Prostate gland (tissue), 2 donors: ENCODE measurements around the gene GMPPA. TPM values are rescaled to one million over a fixed set of nuclear protein-coding genes. Genes with fewer than 3 reads are reported as not detected.

Experiments used
- DNase-seq: peaks from one replicate; pipeline ENCODE4 v3.0.0-alpha.2; 2019; ENCODE audit warnings: low spot score
- H3K27ac ChIP-seq, 2 donors: fragments of 200-600 bp; sonication (generic); 2 replicates each; pipeline ENCODE4 v1.5.1; 2017 to 2019
- H3K27me3 ChIP-seq: fragments of 200-600 bp; sonication (generic); replicated peaks from 2 replicates; pipeline ENCODE4 v1.5.1; 2019; ENCODE audit not compliant: insufficient read depth
- H3K36me3 ChIP-seq, 2 donors: fragments of 200-600 bp; sonication (generic); 1 replicate in 1 of 2; 2 replicates in 1 of 2; pipeline versions ENCODE4 v1.5.1 to v1.8.1; 2017 to 2019
- H3K4me1 ChIP-seq: fragments of 200-600 bp; sonication (generic); replicated peaks from 2 replicates; pipeline ENCODE4 v1.5.1; 2019
- H3K4me3 ChIP-seq, 2 donors: fragments of 200-600 bp; sonication (generic); 2 replicates each; pipeline ENCODE4 v1.5.1; 2017 to 2019
- H3K9me3 ChIP-seq: fragments of 200-600 bp; sonication (generic); 2 replicates; pipeline ENCODE4 v1.5.1; 2017
- POLR2A ChIP-seq: fragments of 450-650 bp; IDR thresholded peaks from one replicate; pipeline ENCODE4 v1.6.1; 2016; ENCODE audit warnings: antibody characterized with exemption, mild to moderate bottlenecking
- POLR2AphosphoS5 ChIP-seq: sonication (generic); formaldehyde crosslinking; IDR thresholded peaks from one replicate; pipeline ENCODE4 v1.6.1; 2017; ENCODE audit warnings: antibody characterized with exemption
- WGBS: methylation state at CpG from one replicate; pipeline ENCODE4 v1.1.5; 2018; 5-methylcytosine and 5-hydroxymethylcytosine counted together
- intact Hi-C: fragments of 100-400 bp; cut with DNase I; formaldehyde crosslinking; loops from one replicate; pipeline ENCODE4 v1.14.2; 2022
- total RNA-seq, 2 donors: library from RNA; depleted of rRNA; stranded (reverse); fragments of >200 nt; gene quantifications; one replicate each; pipeline ENCODE4 v1.1.0, GENCODE V29; 2016
- TF ChIP-seq, protein P1 (sequence below), 4 experiments: fragments of 200-600 bp in 2 of 4; fragments of 450-650 bp in 2 of 4; sonication (generic) in 2 of 4; IDR thresholded peaks; 1 replicate in 3 of 4; 2 replicates in 1 of 4; pipeline ENCODE4 v1.5.1; 2016 to 2019; ENCODE audit warnings: antibody characterized with exemption in 4 of 4, mild to moderate bottlenecking in 2 of 4, moderate library complexity in 2 of 4

Gene GMPPA
- total RNA-seq, 2 donors from 2014 or later, result 41.2 to 53.8 TPM

DNA sequence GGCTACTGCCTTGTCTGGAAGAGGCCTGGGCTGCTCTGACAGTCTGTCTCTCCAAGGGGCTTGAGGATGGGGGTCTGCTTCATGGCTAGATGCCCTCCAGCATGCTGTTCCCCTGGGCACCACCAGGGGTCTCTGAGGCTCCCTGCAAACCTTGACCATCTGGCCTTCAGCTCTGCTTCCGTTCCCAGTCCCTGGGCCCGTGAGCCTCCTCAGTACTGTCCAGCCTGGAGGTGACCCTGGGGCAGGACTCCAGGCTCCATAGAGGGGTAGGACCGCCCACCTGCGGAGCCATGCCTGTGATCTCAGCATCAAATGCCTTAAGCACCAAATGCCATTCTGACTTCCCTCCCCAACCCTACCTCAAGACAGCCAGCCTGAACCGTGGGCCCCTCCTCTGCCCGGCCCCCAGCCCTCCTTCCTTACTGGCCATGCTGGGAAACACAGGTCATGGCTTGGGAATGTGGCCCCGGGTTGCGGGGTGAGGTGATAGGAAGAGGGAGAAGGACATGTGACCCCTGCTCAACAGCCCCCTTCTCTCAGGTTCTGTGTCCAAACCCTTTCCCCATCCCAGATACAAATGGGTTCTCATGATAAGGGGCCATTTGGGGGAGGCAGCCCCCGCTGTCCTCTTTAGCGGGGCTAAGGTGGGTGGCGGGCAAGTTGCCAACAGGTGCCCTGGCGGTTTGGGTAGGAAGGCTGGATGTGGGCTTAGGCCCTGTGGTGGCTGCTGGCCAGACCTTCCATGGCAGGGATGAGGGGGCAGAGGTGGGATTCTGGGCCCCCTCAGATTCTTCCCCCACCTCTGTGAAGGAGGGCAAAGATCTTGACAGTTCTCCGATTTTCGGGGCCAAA is 39.0 kb upstream of the GMPPA start:
- DNase-seq, result peak; percentile 31
- 47% methylated on average over 13 of the region's 14 CpGs for WGBS
- H3K27ac ChIP-seq, result peak overlapping the region; percentile 54 to 65

DNA sequence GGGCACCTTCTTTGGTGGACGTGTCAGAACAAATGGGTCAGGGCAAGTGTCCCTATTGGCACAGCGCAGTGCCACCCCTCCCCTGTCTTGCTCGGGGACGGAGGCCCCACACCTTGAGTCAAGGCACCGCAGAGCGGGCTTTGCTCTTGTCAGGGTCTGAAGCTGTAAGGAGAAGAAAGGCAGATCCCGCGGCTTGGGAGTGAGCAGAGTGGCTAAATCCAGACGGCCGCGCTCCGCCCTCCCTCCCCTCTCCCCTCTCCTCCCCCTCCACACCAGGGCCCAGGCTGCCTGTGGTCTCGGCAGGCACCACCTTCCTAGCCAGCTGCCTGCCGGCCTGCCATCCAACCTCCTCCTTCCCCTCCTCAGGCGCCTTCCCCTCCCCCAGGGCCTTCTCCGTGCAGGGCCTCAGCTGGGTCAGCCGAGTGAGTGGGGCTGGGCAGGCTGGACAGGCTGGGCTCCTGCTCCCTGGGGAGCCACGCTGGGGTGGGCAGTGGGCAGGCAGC is 38.2 kb upstream of the GMPPA start:
- no peaks in the 10 kb centered on the region for H3K36me3 ChIP-seq
- no peak overlapping the region for H3K4me3 ChIP-seq
- TF ChIP-seq POLR2AphosphoS5 (no peak), POLR2A (peak; percentile 13)
- TF ChIP-seq, protein P1, sequence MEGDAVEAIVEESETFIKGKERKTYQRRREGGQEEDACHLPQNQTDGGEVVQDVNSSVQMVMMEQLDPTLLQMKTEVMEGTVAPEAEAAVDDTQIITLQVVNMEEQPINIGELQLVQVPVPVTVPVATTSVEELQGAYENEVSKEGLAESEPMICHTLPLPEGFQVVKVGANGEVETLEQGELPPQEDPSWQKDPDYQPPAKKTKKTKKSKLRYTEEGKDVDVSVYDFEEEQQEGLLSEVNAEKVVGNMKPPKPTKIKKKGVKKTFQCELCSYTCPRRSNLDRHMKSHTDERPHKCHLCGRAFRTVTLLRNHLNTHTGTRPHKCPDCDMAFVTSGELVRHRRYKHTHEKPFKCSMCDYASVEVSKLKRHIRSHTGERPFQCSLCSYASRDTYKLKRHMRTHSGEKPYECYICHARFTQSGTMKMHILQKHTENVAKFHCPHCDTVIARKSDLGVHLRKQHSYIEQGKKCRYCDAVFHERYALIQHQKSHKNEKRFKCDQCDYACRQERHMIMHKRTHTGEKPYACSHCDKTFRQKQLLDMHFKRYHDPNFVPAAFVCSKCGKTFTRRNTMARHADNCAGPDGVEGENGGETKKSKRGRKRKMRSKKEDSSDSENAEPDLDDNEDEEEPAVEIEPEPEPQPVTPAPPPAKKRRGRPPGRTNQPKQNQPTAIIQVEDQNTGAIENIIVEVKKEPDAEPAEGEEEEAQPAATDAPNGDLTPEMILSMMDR (IDR thresholded peaks at IDR 0.05), result no peak
- H3K27ac ChIP-seq, result peak overlapping the region; percentile 54 to 65
- 24% methylated on average over 18 of the region's 18 CpGs for WGBS
- DNase-seq, result no peak
- H3K27me3 ChIP-seq, result no peaks in the 10 kb centered on the region
- no peaks in the 10 kb centered on the region for H3K9me3 ChIP-seq
- H3K4me1 ChIP-seq, result no peaks in the 10 kb centered on the region
- intact Hi-C loops, result loop anchor here (5.0 kb wide), 1 partner anchor 37 kb away; the partner anchor contains the start of gene GMPPA

More for the DNA sequence above, 39.0 kb upstream of the GMPPA start:
- H3K27me3 ChIP-seq, result no peaks in the 10 kb centered on the region
- no peaks in the 10 kb centered on the region for H3K9me3 ChIP-seq
- H3K36me3 ChIP-seq, result no peaks in the 10 kb centered on the region
- no peaks in the 10 kb centered on the region for H3K4me1 ChIP-seq
- no peak for TF ChIP-seq POLR2AphosphoS5
- TF ChIP-seq, protein P1 (IDR thresholded peaks at IDR 0.05), result peak; percentile 48 to 89 (median 70)
- TF ChIP-seq POLR2A, result no peak
- no peak overlapping the region for H3K4me3 ChIP-seq
- intact Hi-C loops, result loop anchor here (5.0 kb wide), 1 partner anchor 38 kb away; the partner anchor contains the start of gene GMPPA

GRCh38 chr2:219461047-219461514 is 37.6 kb upstream of the GMPPA start:
- H3K4me1 ChIP-seq, result no peaks in the 10 kb centered on the region
- intact Hi-C loops, result loop anchor here (5.0 kb wide), 1 partner anchor 36 kb away; the partner anchor contains the start of gene GMPPA
- H3K4me3 ChIP-seq, result no peak overlapping the region
- DNase-seq, result no peak
- TF ChIP-seq, protein P1 (IDR thresholded peaks at IDR 0.05), result no peak
- no peak for TF ChIP-seq POLR2AphosphoS5
- TF ChIP-seq POLR2A, result no peak
- H3K9me3 ChIP-seq, result no peaks in the 10 kb centered on the region
- H3K27me3 ChIP-seq, result no peaks in the 10 kb centered on the region
- H3K36me3 ChIP-seq, result no peaks in the 10 kb centered on the region
- 6% methylated on average over 11 of the region's 11 CpGs for WGBS
- peak overlapping the region; percentile 46 to 54 for H3K27ac ChIP-seq

GRCh38 chr2:219461669-219462068 is 37.0 kb upstream of the GMPPA start:
- no peaks in the 10 kb centered on the region for H3K4me1 ChIP-seq

More at GRCh38 chr2:219461669-219462068, 37.0 kb upstream of the GMPPA start:
- 74% methylated on average over 14 of the region's 14 CpGs for WGBS
- H3K27me3 ChIP-seq, result no peaks in the 10 kb centered on the region
- no peaks in the 10 kb centered on the region for H3K36me3 ChIP-seq
- intact Hi-C loops, result loop anchor here (5.0 kb wide), 1 partner anchor 36 kb away; the partner anchor contains the start of gene GMPPA
- TF ChIP-seq, protein P1 (IDR thresholded peaks at IDR 0.05), result no peak
- TF ChIP-seq POLR2AphosphoS5, result no peak
- no peak for TF ChIP-seq POLR2A
- H3K27ac ChIP-seq, result peak overlapping the region; percentile 46 to 54
- no peak for DNase-seq
- no peaks in the 10 kb centered on the region for H3K9me3 ChIP-seq
- H3K4me3 ChIP-seq, result no peak overlapping the region
